DND-41 (cell line): ENCODE results near the gene PPM1E.

ENCODE experiments used
- EZH2 ChIP-seq: IDR thresholded peaks from 3 replicates; pipeline ENCODE4 v1.6.1; 2012; ENCODE audit warnings: borderline replicate concordance, low read depth, mild to moderate bottlenecking, moderate library complexity, low read length, inconsistent platforms; ENCODE audit not compliant: severe bottlenecking
- TF ChIP-seq, protein P1 (sequence below): IDR thresholded peaks from 2 replicates; pipeline ENCODE4 v1.5.1; 2012; ENCODE audit warnings: borderline replicate concordance, low read length, moderate library complexity, mild to moderate bottlenecking; ENCODE audit not compliant: poor library complexity, severe bottlenecking; ENCODE audit errors: extremely low read depth

DNA sequence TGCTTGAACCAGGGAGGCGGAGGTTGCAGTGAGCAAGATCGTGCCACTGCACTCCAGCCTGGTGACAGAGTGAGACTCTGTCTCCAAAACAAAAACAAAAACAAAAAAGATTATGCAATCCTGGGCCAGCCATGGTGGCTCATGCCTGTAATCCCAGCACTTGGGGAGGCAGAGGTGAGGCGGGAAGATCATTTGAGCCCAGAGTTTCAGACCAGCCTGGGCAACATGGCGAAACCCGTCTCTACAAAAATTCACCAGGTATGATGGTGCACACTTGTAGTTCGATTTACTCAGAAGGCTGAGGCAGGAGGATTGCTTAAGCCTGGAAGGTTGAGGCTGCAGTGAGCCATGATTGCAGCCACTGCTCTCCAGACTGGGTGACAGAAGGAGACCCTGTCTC, 109.6 kb downstream of the PPM1E start:
- TF ChIP-seq, protein P1, sequence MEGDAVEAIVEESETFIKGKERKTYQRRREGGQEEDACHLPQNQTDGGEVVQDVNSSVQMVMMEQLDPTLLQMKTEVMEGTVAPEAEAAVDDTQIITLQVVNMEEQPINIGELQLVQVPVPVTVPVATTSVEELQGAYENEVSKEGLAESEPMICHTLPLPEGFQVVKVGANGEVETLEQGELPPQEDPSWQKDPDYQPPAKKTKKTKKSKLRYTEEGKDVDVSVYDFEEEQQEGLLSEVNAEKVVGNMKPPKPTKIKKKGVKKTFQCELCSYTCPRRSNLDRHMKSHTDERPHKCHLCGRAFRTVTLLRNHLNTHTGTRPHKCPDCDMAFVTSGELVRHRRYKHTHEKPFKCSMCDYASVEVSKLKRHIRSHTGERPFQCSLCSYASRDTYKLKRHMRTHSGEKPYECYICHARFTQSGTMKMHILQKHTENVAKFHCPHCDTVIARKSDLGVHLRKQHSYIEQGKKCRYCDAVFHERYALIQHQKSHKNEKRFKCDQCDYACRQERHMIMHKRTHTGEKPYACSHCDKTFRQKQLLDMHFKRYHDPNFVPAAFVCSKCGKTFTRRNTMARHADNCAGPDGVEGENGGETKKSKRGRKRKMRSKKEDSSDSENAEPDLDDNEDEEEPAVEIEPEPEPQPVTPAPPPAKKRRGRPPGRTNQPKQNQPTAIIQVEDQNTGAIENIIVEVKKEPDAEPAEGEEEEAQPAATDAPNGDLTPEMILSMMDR: no peak
- TF ChIP-seq EZH2: no peak
